HG02943 (cell line): ENCODE results near the gene SLC26A3.

Experiments
- ATAC-seq: cut with Tn5 transposase; IDR thresholded peaks from one replicate; pipeline ENCODE4 v1.9.1; 2021; ENCODE audit warnings: mild to moderate bottlenecking, low read depth, moderate library complexity; ENCODE audit not compliant: unreplicated experiment

Gene SLC26A3

GRCh38 chr7:107818622-107819021 lies 15.6 kb upstream of the SLC26A3 start:
- ATAC-seq: no peak

- no peak for ATAC-seq
Measured at GRCh38 chr7:107816011-107816566, 13.1 kb upstream of the SLC26A3 start.

- ATAC-seq: no peak
Measured at GRCh38 chr7:107815254-107815882, 12.3 kb upstream of the SLC26A3 start.

GRCh38 chr7:107813524-107813923 lies 10.5 kb upstream of the SLC26A3 start:
- no peak for ATAC-seq

- no peak for ATAC-seq
Measured at GRCh38 chr7:107811934-107812333, 8.9 kb upstream of the SLC26A3 start.

- ATAC-seq: no peak
Measured at GRCh38 chr7:107810626-107811025, 7.6 kb upstream of the SLC26A3 start.

GRCh38 chr7:107809179-107809578 lies 6.2 kb upstream of the SLC26A3 start:
- ATAC-seq: no peak

GRCh38 chr7:107799647-107800264 lies 3.3 kb downstream of the SLC26A3 start:
- ATAC-seq: no peak

- no peak for ATAC-seq
Measured at GRCh38 chr7:107792364-107792763, 10.7 kb downstream of the SLC26A3 start.

- ATAC-seq: no peak
Measured at GRCh38 chr7:107789647-107790046, 13.4 kb downstream of the SLC26A3 start.

- no peak for ATAC-seq
Measured at GRCh38 chr7:107788662-107789061, 14.4 kb downstream of the SLC26A3 start.

GRCh38 chr7:107788216-107788615 lies 14.8 kb downstream of the SLC26A3 start:
- ATAC-seq: no peak

- no peak for ATAC-seq
Measured at GRCh38 chr7:107785926-107786325, 17.1 kb downstream of the SLC26A3 start.

- ATAC-seq: no peak
Measured at GRCh38 chr7:107785170-107785569, 17.9 kb downstream of the SLC26A3 start.

- ATAC-seq: no peak
Measured at GRCh38 chr7:107783648-107784047, 19.4 kb downstream of the SLC26A3 start.

GRCh38 chr7:107782374-107782773 lies 20.6 kb downstream of the SLC26A3 start:
- ATAC-seq: no peak

GRCh38 chr7:107779647-107780099 lies 23.4 kb downstream of the SLC26A3 start:
- ATAC-seq: no peak

GRCh38 chr7:107778283-107778682 lies 24.7 kb downstream of the SLC26A3 start:
- no peak for ATAC-seq

- ATAC-seq: no peak
Measured at GRCh38 chr7:107777702-107778101, 25.3 kb downstream of the SLC26A3 start.

GRCh38 chr7:107773027-107773426 lies 30.0 kb downstream of the SLC26A3 start:
- no peak for ATAC-seq

- ATAC-seq: no peak
Measured at GRCh38 chr7:107768263-107768662, 34.8 kb downstream of the SLC26A3 start.

GRCh38 chr7:107767391-107767790 lies 35.6 kb downstream of the SLC26A3 start:
- no peak for ATAC-seq
